Activated T-helper 1 cell treated with anti-CD3 and anti-CD28 coated beads, Interleukin-2, amount 50 U/mL, for 16 hours (primary cell): ENCODE results near the gene PSMB2.
"Not testable (repeated sequence)": the region's sequence is repeated elsewhere in the genome, so short reads cannot be mapped to it uniquely, and the experiment has no call there.

Experiments used
- DNase-seq, 2 donors: peaks; one replicate each; pipeline ENCODE4 v3.0.0-alpha.2; 2020; ENCODE audit warnings: low read depth in 1 of 2, low spot score in 1 of 2

PSMB2 gene

GRCh38 chr1:35594005-35594760 lies 47.1 kb downstream of the PSMB2 start:
- DNase-seq, result no peak

- DNase-seq, result no peak
These were observed 48.1 kb downstream of the PSMB2 start for GRCh38 chr1:35592991-35593769.

GRCh38 chr1:35591211-35591610 lies 50.1 kb downstream of the PSMB2 start:
- no peak for DNase-seq

- no peak for DNase-seq
These were observed 50.8 kb downstream of the PSMB2 start for GRCh38 chr1:35590476-35591040.

- DNase-seq, result no peak
These were observed 51.6 kb downstream of the PSMB2 start for GRCh38 chr1:35589516-35590427.

- DNase-seq, result no peak
These were observed 53.0 kb downstream of the PSMB2 start for GRCh38 chr1:35588197-35588910.

- DNase-seq, result no peak
These were observed 53.6 kb downstream of the PSMB2 start for GRCh38 chr1:35587736-35588135.

- no peak for DNase-seq
These were observed 54.5 kb downstream of the PSMB2 start for GRCh38 chr1:35586808-35587207.

GRCh38 chr1:35585805-35586204 lies 55.5 kb downstream of the PSMB2 start:
- DNase-seq, result not testable (repeated sequence)

GRCh38 chr1:35585281-35585680 lies 56.0 kb downstream of the PSMB2 start:
- DNase-seq, result no peak

- not testable (repeated sequence) for DNase-seq
These were observed 59.7 kb downstream of the PSMB2 start for GRCh38 chr1:35581621-35582020.

- no peak for DNase-seq
These were observed 60.4 kb downstream of the PSMB2 start for GRCh38 chr1:35580949-35581388.

- DNase-seq, result peak in 1 of 2 donors; percentile 30
These were observed 64.0 kb downstream of the PSMB2 start for GRCh38 chr1:35577071-35577998.

GRCh38 chr1:35576766-35577070 lies 64.6 kb downstream of the PSMB2 start:
- not testable (repeated sequence) for DNase-seq

- no peak for DNase-seq
These were observed 65.1 kb downstream of the PSMB2 start for GRCh38 chr1:35576061-35576765.

GRCh38 chr1:35575416-35575958 lies 65.8 kb downstream of the PSMB2 start:
- DNase-seq, result no peak

- no peak for DNase-seq
These were observed 66.5 kb downstream of the PSMB2 start for GRCh38 chr1:35574655-35575415.

- DNase-seq, result no peak
These were observed 67.1 kb downstream of the PSMB2 start for GRCh38 chr1:35574125-35574654.
